HFF-Myc (cell line): ENCODE data around the gene CASTOR1.

Source experiments
- DNase-seq: peaks from one replicate; pipeline ENCODE4 v3.0.0-alpha.2; 2011; ENCODE audit warnings: low read depth; ENCODE audit errors: extremely low read depth
- H3K4me3 ChIP-seq: replicated peaks from 2 replicates; pipeline ENCODE4 v1.5.1; 2011; ENCODE audit warnings: low read depth, mild to moderate bottlenecking, control low read depth, low read length
- TF ChIP-seq, protein P1 (sequence below): IDR thresholded peaks from 2 replicates; pipeline ENCODE4 v1.5.1; 2012; ENCODE audit warnings: mild to moderate bottlenecking, low read depth, low read length, control low read depth; ENCODE audit errors: missing control alignments

CASTOR1 gene

DNA sequence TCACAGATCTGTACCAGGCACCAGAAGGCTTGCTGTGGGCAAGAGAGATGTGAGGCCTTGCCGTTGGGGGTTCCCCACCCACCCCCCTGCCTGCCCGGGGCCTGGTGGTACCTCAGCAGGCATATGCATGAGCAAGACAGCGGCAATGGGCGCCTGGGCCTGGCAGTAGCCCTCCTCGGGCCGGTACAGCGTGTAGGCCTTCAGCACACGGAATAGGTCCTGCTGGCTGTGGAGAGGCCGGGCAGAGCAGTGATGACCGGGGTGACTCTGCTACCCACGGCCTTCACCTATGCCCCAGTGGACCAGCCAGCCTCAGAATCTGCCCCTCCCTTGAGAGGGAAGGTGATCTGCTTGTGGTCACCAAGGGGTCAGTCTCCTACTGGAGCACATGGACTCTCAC, 5.5 kb upstream of the CASTOR1 start:
- TF ChIP-seq, protein P1, sequence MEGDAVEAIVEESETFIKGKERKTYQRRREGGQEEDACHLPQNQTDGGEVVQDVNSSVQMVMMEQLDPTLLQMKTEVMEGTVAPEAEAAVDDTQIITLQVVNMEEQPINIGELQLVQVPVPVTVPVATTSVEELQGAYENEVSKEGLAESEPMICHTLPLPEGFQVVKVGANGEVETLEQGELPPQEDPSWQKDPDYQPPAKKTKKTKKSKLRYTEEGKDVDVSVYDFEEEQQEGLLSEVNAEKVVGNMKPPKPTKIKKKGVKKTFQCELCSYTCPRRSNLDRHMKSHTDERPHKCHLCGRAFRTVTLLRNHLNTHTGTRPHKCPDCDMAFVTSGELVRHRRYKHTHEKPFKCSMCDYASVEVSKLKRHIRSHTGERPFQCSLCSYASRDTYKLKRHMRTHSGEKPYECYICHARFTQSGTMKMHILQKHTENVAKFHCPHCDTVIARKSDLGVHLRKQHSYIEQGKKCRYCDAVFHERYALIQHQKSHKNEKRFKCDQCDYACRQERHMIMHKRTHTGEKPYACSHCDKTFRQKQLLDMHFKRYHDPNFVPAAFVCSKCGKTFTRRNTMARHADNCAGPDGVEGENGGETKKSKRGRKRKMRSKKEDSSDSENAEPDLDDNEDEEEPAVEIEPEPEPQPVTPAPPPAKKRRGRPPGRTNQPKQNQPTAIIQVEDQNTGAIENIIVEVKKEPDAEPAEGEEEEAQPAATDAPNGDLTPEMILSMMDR: no peak
- DNase-seq: no peak
- no peak overlapping the region for H3K4me3 ChIP-seq

- no peak overlapping the region for H3K4me3 ChIP-seq
- TF ChIP-seq, protein P1: no peak
- DNase-seq: no peak
Measured at GRCh38 chr22:30294066-30294465, 4.8 kb upstream of the CASTOR1 start.

- TF ChIP-seq, protein P1: no peak
- DNase-seq: no peak
- H3K4me3 ChIP-seq: no peak overlapping the region
Measured at GRCh38 chr22:30293026-30293425, 3.7 kb upstream of the CASTOR1 start.

- no peak for DNase-seq
- TF ChIP-seq, protein P1: no peak
- no peak overlapping the region for H3K4me3 ChIP-seq
Measured at GRCh38 chr22:30292069-30292970, 3.0 kb upstream of the CASTOR1 start.

DNA sequence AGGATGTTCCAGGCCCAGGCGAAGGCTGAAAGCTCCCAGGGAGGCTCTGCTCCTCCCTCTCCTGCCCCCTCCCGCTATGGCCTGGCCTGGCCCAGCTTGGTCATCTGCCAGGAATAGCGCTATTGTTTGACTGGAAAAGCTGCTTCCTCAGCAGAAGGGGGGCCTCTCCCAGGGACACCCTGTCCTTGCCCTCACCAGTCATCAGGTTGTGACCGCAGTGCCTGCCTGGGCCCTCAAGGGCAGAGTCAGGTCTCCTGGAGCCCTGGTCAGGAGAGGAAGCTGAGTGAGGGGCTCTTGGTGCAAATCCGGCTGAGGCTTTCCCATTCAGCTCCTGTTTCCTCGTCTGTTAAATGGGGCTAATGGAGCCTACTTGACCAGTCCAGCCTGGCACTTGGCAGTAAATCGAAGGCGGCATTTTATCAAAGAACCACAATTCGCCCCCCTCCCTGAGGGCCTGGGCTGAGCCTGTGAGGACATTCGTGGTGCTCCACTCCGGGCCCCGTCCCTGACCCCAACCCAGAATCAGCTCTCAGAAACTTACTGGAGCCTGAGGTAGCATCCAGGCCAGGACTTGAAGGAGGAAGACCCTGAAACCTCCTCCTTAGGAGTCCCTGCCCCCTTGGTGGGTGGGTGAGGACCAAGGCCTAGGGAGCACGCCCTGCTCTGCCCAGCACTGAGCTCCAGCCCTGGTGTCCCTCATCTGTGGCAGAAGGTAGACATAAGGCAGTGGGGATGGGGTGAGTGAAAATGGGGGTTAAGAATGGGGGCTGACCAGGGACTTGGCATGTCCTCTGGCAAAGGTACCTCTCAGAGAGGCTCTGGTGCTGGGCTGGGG, 2.0 kb upstream of the CASTOR1 start:
- no peak for DNase-seq
- H3K4me3 ChIP-seq: no peak overlapping the region
- TF ChIP-seq, protein P1: no peak

- no peak for DNase-seq
- TF ChIP-seq, protein P1: no peak
- no peak overlapping the region; the same call in 1 of the 2 replicates for H3K4me3 ChIP-seq
Measured at GRCh38 chr22:30290342-30291057, 1.2 kb upstream of the CASTOR1 start.
